B cell (primary cell): ENCODE results near the gene RPL39L. TPM values are rescaled to one million over a fixed set of nuclear protein-coding genes. Genes with fewer than 3 reads are reported as not detected.
A peak's percentile ranks its signal among the peaks of the same experiment; 100 is the strongest.

Source experiments
- ATAC-seq: fragments of 200-7000 bp; cut with Tn5 transposase; one replicate; pipeline ENCODE4 v1.10.0; 2021; ENCODE audit warnings: low read depth, mild to moderate bottlenecking, moderate number of reproducible peaks, moderate library complexity
- CTCF ChIA-PET: fragments of 350-600 bp; sonication (Branson Sonifier 250); formaldehyde crosslinking; loops from one replicate; lab custom pipeline; 2021; ENCODE audit warnings: antibody characterized with exemption, inconsistent platforms; lab: Charles Lee
- POLR2A ChIA-PET: fragments of 350-600 bp; sonication (Branson Sonifier 250); formaldehyde crosslinking; loops from one replicate; lab custom pipeline; 2021; ENCODE audit warnings: antibody characterized with exemption; lab: Charles Lee
- DNase-seq: peaks from one replicate; pipeline ENCODE4 v3.0.0; 2013
- H2AFZ ChIP-seq: 2 replicates; pipeline ENCODE4 v1.6.1; 2012; ENCODE audit warnings: mild to moderate bottlenecking, low read depth, low read length; ENCODE audit not compliant: insufficient read depth, poor library complexity, severe bottlenecking
- H3K27ac ChIP-seq, 2 donors: 1 replicate in 1 of 2; 2 replicates in 1 of 2; pipeline ENCODE4 v1.5.1; 2012 to 2013; ENCODE audit warnings: low read length in 2 of 2, mild to moderate bottlenecking in 2 of 2, moderate library complexity in 1 of 2
- H3K27me3 ChIP-seq, 4 experiments: fragments of 200-600 bp in 1 of 4; sonication (generic) in 1 of 4; replicated peaks in 1 of 4; 1 replicate in 2 of 4; 2 replicates in 2 of 4; pipeline versions ENCODE4 v1.6.1 to v1.7.0; 2013 to 2016; ENCODE audit warnings: low read length in 3 of 4, mild to moderate bottlenecking in 2 of 4, mixed read lengths in 1 of 4, moderate library complexity in 1 of 4; ENCODE audit not compliant: insufficient read depth in 4 of 4, control insufficient read depth in 3 of 4; ENCODE audit errors: control extremely low read depth in 1 of 4
- H3K36me3 ChIP-seq, 2 experiments: replicated peaks in 1 of 2; 1 replicate in 1 of 2; 2 replicates in 1 of 2; pipeline versions ENCODE4 v1.6.1 to v1.7.1; 2013; ENCODE audit warnings: low read length in 1 of 2; ENCODE audit not compliant: insufficient read depth in 2 of 2, control insufficient read depth in 1 of 2; ENCODE audit errors: control extremely low read depth in 1 of 2, extremely low read depth in 1 of 2
- H3K4me1 ChIP-seq, 2 donors: fragments of 200-600 bp in 1 of 2; sonication (generic) in 1 of 2; 1 replicate in 1 of 2; 2 replicates in 1 of 2; pipeline versions ENCODE4 v1.5.1 to v1.6.1; 2013 to 2017; ENCODE audit warnings: low read length in 2 of 2; ENCODE audit not compliant: control insufficient read depth in 2 of 2, insufficient read depth in 2 of 2
- H3K4me2 ChIP-seq: replicated peaks from 2 replicates; pipeline ENCODE3; 2012; ENCODE audit warnings: mild to moderate bottlenecking, low read depth, low read length; ENCODE audit not compliant: poor library complexity, severe bottlenecking
- H3K4me3 ChIP-seq, 5 experiments: fragments of 200-600 bp in 1 of 5; sonication (generic) in 1 of 5; 1 replicate in 3 of 5; 2 replicates in 2 of 5; pipeline versions ENCODE4 v1.5.1 to v1.7.0; 2011 to 2016; ENCODE audit warnings: low read length in 4 of 5, mild to moderate bottlenecking in 4 of 5, low read depth in 2 of 5, control low read depth in 1 of 5, moderate library complexity in 1 of 5; ENCODE audit not compliant: insufficient read depth in 1 of 5; ENCODE audit errors: control extremely low read depth in 1 of 5, extremely low read depth in 1 of 5
- H3K79me2 ChIP-seq: fragments of 200-600 bp; sonication (generic); one replicate; pipeline ENCODE4 v1.6.0; 2016; ENCODE audit warnings: low read length; ENCODE audit not compliant: control insufficient read depth, insufficient read depth
- H3K9ac ChIP-seq: fragments of 200-600 bp; sonication (generic); 2 replicates; pipeline ENCODE4 v1.6.1; 2017; ENCODE audit warnings: mild to moderate bottlenecking, low read length, moderate library complexity
- H3K9me3 ChIP-seq, 3 donors: one replicate each; pipeline versions ENCODE4 v1.6.1 to v1.7.1; 2013; ENCODE audit warnings: low read length in 2 of 3; ENCODE audit not compliant: control insufficient read depth in 2 of 3, insufficient read depth in 1 of 3; ENCODE audit errors: control extremely low read depth in 1 of 3
- H4K20me1 ChIP-seq: 2 replicates; pipeline ENCODE4 v1.6.0; 2012; ENCODE audit warnings: mild to moderate bottlenecking, low read length; ENCODE audit not compliant: insufficient read depth, control insufficient read depth, poor library complexity, severe bottlenecking
- H3K27ac Mint-ChIP-seq: one replicate; pipeline ENCODE4 v1.8.0; 2021; ENCODE audit warnings: mixed read lengths
- H3K27me3 Mint-ChIP-seq: one replicate; pipeline ENCODE4 v1.8.0; 2021; ENCODE audit warnings: mixed read lengths
- H3K4me1 Mint-ChIP-seq: one replicate; pipeline ENCODE4 v1.8.0; 2021; ENCODE audit warnings: mixed read lengths
- H3K4me3 Mint-ChIP-seq: one replicate; pipeline ENCODE4 v1.8.0; 2021; ENCODE audit warnings: mixed read lengths
- H3K9me3 Mint-ChIP-seq: one replicate; pipeline ENCODE4 v1.8.0; 2022; ENCODE audit warnings: mixed read lengths; ENCODE audit not compliant: insufficient read depth
- CTCF ChIP-seq: fragments of 200-600 bp; IDR thresholded peaks from one replicate; pipeline ENCODE4 v1.8.0; 2022; ENCODE audit warnings: antibody characterized with exemption, mild to moderate bottlenecking
- EZH2 ChIP-seq: IDR thresholded peaks from 2 replicates; pipeline ENCODE4 v1.6.1; 2012; ENCODE audit warnings: borderline replicate concordance, low read depth, mild to moderate bottlenecking, moderate library complexity, low read length; ENCODE audit not compliant: insufficient read depth, poor library complexity, severe bottlenecking
- WGBS: methylation state at CpG from one replicate; pipeline ENCODE4 v1.1.5; 2013; ENCODE audit warnings: missing lambda C conversion rate; ENCODE audit not compliant: insufficient coverage; 5-methylcytosine and 5-hydroxymethylcytosine counted together
- intact Hi-C: fragments of 100-400 bp; cut with micrococcal nuclease; formaldehyde crosslinking; loops from one replicate; pipeline ENCODE4 v1.10.0; 2022
- polyA plus RNA-seq: library from polyadenylated mRNA; depleted of rRNA; stranded (reverse); fragments of >200 nt; gene quantifications from 2 replicates; pipeline ENCODE4 v1.2.3, GENCODE V29; 2012
- total RNA-seq, 2 donors: library from RNA; stranded (reverse); fragments of 120-200 nt in 1 of 2; gene quantifications; 1 replicate in 1 of 2; 2 replicates in 1 of 2; pipeline versions ENCODE4 v1.2.3 to v1.2.4, GENCODE V29; 2013 to 2022

Gene RPL39L
- total and polyA plus RNA-seq, 2 donors (not counting 1 experiment from before 2014, with no cell fraction given): 3.1 to 4.5 TPM

GRCh38 chr3:187132666-187133065, 6.6 kb downstream of the RPL39L start:
- intact Hi-C loops: loop anchor here (5.0 to 10.0 kb wide), 2 partner anchors 105 to 878 kb away; no protein-coding TSS in a partner anchor
- Histone ChIP-seq H3K36me3 (no peaks in the 10 kb centered on the region), H3K9me3 (peaks cover 7 to 11% (median 8%) of the 10 kb centered on the region in 3 donors), H3K9ac (no peak overlapping the region), H2AFZ (no peak overlapping the region), H3K79me2 (peaks cover 8% of the 10 kb centered on the region), H4K20me1 (no peaks in the 10 kb centered on the region), H3K4me3 (no peak overlapping the region), H3K27ac (peak overlapping the region; percentile 61 to 82), H3K4me2 (peak overlapping the region; percentile 3), H3K4me1 (peaks cover 27 to 32% of the 10 kb centered on the region in 2 donors), H3K27me3 (no peaks in the 10 kb centered on the region)
- ChIA-PET POLR2A (no interaction called here), CTCF (interaction anchor here (0.8 to 1.4 kb wide), 3 partner anchors 18 to 33 kb away, joined by 3 to 5 read pairs (median 3); no protein-coding TSS in a partner anchor)
- Mint-ChIP-seq H3K4me3 (no peak overlapping the region), H3K9me3 (peaks cover 15% of the 10 kb centered on the region), H3K27ac (peak overlapping the region; percentile 84), H3K27me3 (no peaks in the 10 kb centered on the region), H3K4me1 (peaks cover 41% of the 10 kb centered on the region)
- ATAC-seq (no peak), DNase-seq (no peak)
- 100% methylated on average over 1 of the region's 2 CpGs for whole genome bisulfite sequencing
- TF ChIP-seq EZH2: no peak
- no peak for TF ChIP-seq CTCF

DNA sequence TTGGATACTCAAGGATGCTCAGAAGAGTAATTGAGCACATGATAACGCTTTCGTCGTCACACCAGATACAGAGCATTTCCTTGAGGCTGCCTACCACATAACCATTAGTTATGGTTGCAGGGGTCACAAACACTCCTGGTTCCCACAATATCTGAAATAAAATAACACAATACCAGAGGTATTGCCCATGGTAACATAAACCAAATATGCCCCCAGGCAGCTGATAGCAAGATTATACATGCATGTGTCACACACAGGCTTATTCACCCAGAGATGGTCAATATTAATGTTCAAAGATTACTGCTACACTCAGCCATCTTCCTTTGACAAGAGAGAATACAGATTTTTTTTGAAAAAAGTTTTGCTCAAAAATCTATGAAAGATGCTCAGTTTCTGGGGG, 7.3 kb downstream of the RPL39L start:
- WGBS: no CpG with 5 or more reads among the region's 3 CpGs
- Histone ChIP-seq H3K79me2 (peaks cover 8% of the 10 kb centered on the region), H3K4me3 (no peak overlapping the region), H4K20me1 (no peaks in the 10 kb centered on the region), H3K27ac (no peak overlapping the region), H2AFZ (no peak overlapping the region), H3K9ac (no peak overlapping the region), H3K4me2 (no peak overlapping the region), H3K36me3 (peaks cover 0 to 1% of the 10 kb centered on the region in 2 experiments), H3K27me3 (no peaks in the 10 kb centered on the region), H3K4me1 (peaks cover 27 to 32% of the 10 kb centered on the region in 2 donors), H3K9me3 (peaks cover 8 to 11% (median 8%) of the 10 kb centered on the region in 3 donors)
- no peaks in the 10 kb centered on the region for H3K27me3 Mint-ChIP-seq
- DNase-seq (no peak), ATAC-seq (no peak)
- CTCF ChIA-PET: interaction anchor here (0.8 to 1.9 kb wide), 5 partner anchors 8 to 101 kb away, joined by 3 to 14 read pairs (median 8); partner anchors contain the start of gene RPL39L
- POLR2A ChIA-PET: interaction anchor here (0.6 kb wide), 1 partner anchor 30 kb away, joined by 5 read pairs; no protein-coding TSS in a partner anchor
- no peak overlapping the region for H3K4me3 Mint-ChIP-seq
- TF ChIP-seq CTCF: no peak
- TF ChIP-seq EZH2: no peak
- peaks cover 41% of the 10 kb centered on the region for H3K4me1 Mint-ChIP-seq
- peaks cover 15% of the 10 kb centered on the region for H3K9me3 Mint-ChIP-seq
- intact Hi-C loops: loop anchor here (5.0 to 10.0 kb wide), 2 partner anchors 105 to 877 kb away; no protein-coding TSS in a partner anchor
- H3K27ac Mint-ChIP-seq: peak overlapping the region; percentile 50
